ENCODE data around the gene NALCN. TPM values are rescaled to one million over a fixed set of nuclear protein-coding genes. Genes with fewer than 3 reads are reported as not detected.
A peak's percentile ranks its signal among the peaks of the same experiment; 100 is the strongest.

Gene NALCN
- total and polyA plus RNA-seq, 8 donors: 0.26 to 1.9 (median 0.74) TPM

GRCh38 chr13:101397742-101398141, 18.6 kb downstream of the NALCN start:
- Histone ChIP-seq H3K4me1 (no peaks in the 10 kb centered on the region), H3K9me3 (no peaks in the 10 kb centered on the region), H3K4me3 (no peak overlapping the region), H3K27me3 (no peaks in the 10 kb centered on the region), H3K36me3 (no peaks in the 10 kb centered on the region), H3K27ac (no peak overlapping the region)
- no peak for DNase-seq
- intact Hi-C loops (cut with DNase I): no loop called here
- no peak for ATAC-seq
- TF ChIP-seq CTCF (IDR thresholded peaks at IDR 0.05): no peak

GRCh38 chr13:101394605-101395004, 21.7 kb downstream of the NALCN start:
- no peak overlapping the region for H3K27ac ChIP-seq
- H3K27me3 ChIP-seq: no peaks in the 10 kb centered on the region
- no peak for TF ChIP-seq CTCF (IDR thresholded peaks at IDR 0.05)
- DNase-seq: no peak
- intact Hi-C loops (cut with DNase I): no loop called here
- no peaks in the 10 kb centered on the region for H3K9me3 ChIP-seq
- H3K4me1 ChIP-seq: no peaks in the 10 kb centered on the region
- no peaks in the 10 kb centered on the region for H3K36me3 ChIP-seq
- ATAC-seq: peak; percentile 30
- H3K4me3 ChIP-seq: no peak overlapping the region

- TF ChIP-seq CTCF (IDR thresholded peaks at IDR 0.05): no peak
- no peak for ATAC-seq
Measured at GRCh38 chr13:101393140-101393539, 23.2 kb downstream of the NALCN start.

GRCh38 chr13:101390461-101390860, 25.8 kb downstream of the NALCN start:
- Histone ChIP-seq H3K27me3 (no peaks in the 10 kb centered on the region), H3K27ac (no peak overlapping the region), H3K4me3 (no peak overlapping the region), H3K4me1 (no peaks in the 10 kb centered on the region), H3K36me3 (no peaks in the 10 kb centered on the region), H3K9me3 (no peaks in the 10 kb centered on the region)
- TF ChIP-seq CTCF (IDR thresholded peaks at IDR 0.05): no peak
- no peak for ATAC-seq
- intact Hi-C loops (cut with DNase I): no loop called here
- DNase-seq: no peak

More at GRCh38 chr13:101393140-101393539, 23.2 kb downstream of the NALCN start:
- no peak for DNase-seq
- no peak overlapping the region for H3K4me3 ChIP-seq
- no peaks in the 10 kb centered on the region for H3K36me3 ChIP-seq
- H3K27me3 ChIP-seq: no peaks in the 10 kb centered on the region
- H3K27ac ChIP-seq: no peak overlapping the region
- intact Hi-C loops (cut with DNase I): no loop called here
- no peaks in the 10 kb centered on the region for H3K4me1 ChIP-seq
- H3K9me3 ChIP-seq: no peaks in the 10 kb centered on the region

GRCh38 chr13:101384929-101385328, 31.4 kb downstream of the NALCN start:
- intact Hi-C loops (cut with DNase I): no loop called here
- Histone ChIP-seq H3K36me3 (no peaks in the 10 kb centered on the region), H3K27ac (no peak overlapping the region), H3K4me1 (no peaks in the 10 kb centered on the region), H3K27me3 (no peaks in the 10 kb centered on the region), H3K4me3 (no peak overlapping the region), H3K9me3 (no peaks in the 10 kb centered on the region)
- TF ChIP-seq CTCF (IDR thresholded peaks at IDR 0.05): no peak
- no peak for ATAC-seq
- DNase-seq: no peak

All from left lung (tissue), 10 donors.